Trophoblast cell (in vitro differentiated cells and primary cell): Measurements from ENCODE around the gene FAM117B.

Source experiments
- DNase-seq, 2 donors: peaks; one replicate each; pipeline ENCODE4 v3.0.0-alpha.2; 2016
- H2AFZ ChIP-seq: 2 replicates; pipeline ENCODE4 v1.6.1; 2013; ENCODE audit warnings: low read length, moderate library complexity, mild to moderate bottlenecking; ENCODE audit not compliant: insufficient read depth, poor library complexity
- H2AK5ac ChIP-seq: 2 replicates; pipeline ENCODE4 v1.6.1; 2013; ENCODE audit warnings: mild to moderate bottlenecking, low read length
- H2BK120ac ChIP-seq: 2 replicates; pipeline ENCODE4 v1.6.1; 2013; ENCODE audit warnings: low read length, mild to moderate bottlenecking, moderate library complexity; ENCODE audit not compliant: insufficient read depth, poor library complexity
- H2BK12ac ChIP-seq: 2 replicates; pipeline ENCODE4 v1.6.1; 2013; ENCODE audit warnings: mild to moderate bottlenecking, low read length, moderate library complexity
- H2BK5ac ChIP-seq: 2 replicates; pipeline ENCODE4 v1.6.1; 2013; ENCODE audit warnings: low read length, low read depth, moderate library complexity, mild to moderate bottlenecking; ENCODE audit not compliant: poor library complexity
- H3K14ac ChIP-seq: 2 replicates; pipeline ENCODE4 v1.6.1; 2013; ENCODE audit warnings: mild to moderate bottlenecking, low read length
- H3K18ac ChIP-seq: 2 replicates; pipeline ENCODE4 v1.6.1; 2013; ENCODE audit warnings: mild to moderate bottlenecking, low read length
- H3K23ac ChIP-seq: 2 replicates; pipeline ENCODE4 v1.6.1; 2013; ENCODE audit warnings: low read length
- H3K27ac ChIP-seq: 2 replicates; pipeline ENCODE4 v1.5.1; 2013; ENCODE audit warnings: low read depth, mild to moderate bottlenecking, inconsistent platforms, low read length, moderate library complexity
- H3K27me3 ChIP-seq: 2 replicates; pipeline ENCODE4 v1.6.1; 2013; ENCODE audit warnings: inconsistent platforms, mild to moderate bottlenecking, low read length, moderate library complexity; ENCODE audit not compliant: insufficient read depth
- H3K36me3 ChIP-seq, 2 experiments: 1 replicate in 1 of 2; 2 replicates in 1 of 2; pipeline ENCODE4 v1.6.1; 2013; ENCODE audit warnings: low read length in 2 of 2, mild to moderate bottlenecking in 2 of 2, moderate library complexity in 1 of 2; ENCODE audit not compliant: insufficient read depth in 2 of 2, control insufficient read depth in 1 of 2
- H3K4ac ChIP-seq: 2 replicates; pipeline ENCODE4 v1.6.1; 2013; ENCODE audit warnings: low read depth, mild to moderate bottlenecking, low read length, moderate library complexity
- H3K4me1 ChIP-seq, 2 experiments: 1 replicate in 1 of 2; 2 replicates in 1 of 2; pipeline ENCODE4 v1.6.1; 2013; ENCODE audit warnings: low read length in 2 of 2, mild to moderate bottlenecking in 2 of 2, moderate library complexity in 1 of 2; ENCODE audit not compliant: insufficient read depth in 2 of 2, control insufficient read depth in 1 of 2
- H3K4me2 ChIP-seq: 2 replicates; pipeline ENCODE4 v1.6.1; 2013; ENCODE audit warnings: inconsistent platforms, mild to moderate bottlenecking, low read length, moderate library complexity
- H3K4me3 ChIP-seq: 2 replicates; pipeline ENCODE4 v1.5.1; 2013; ENCODE audit warnings: mild to moderate bottlenecking, low read depth, low read length, inconsistent platforms
- H3K79me1 ChIP-seq: one replicate; pipeline ENCODE4 v1.6.1; 2013; ENCODE audit warnings: low read length
- H3K79me2 ChIP-seq: 2 replicates; pipeline ENCODE4 v1.6.1; 2013; ENCODE audit warnings: low read length, mild to moderate bottlenecking; ENCODE audit not compliant: control insufficient read depth, insufficient read depth, poor library complexity
- H3K9ac ChIP-seq: 2 replicates; pipeline ENCODE4 v1.6.1; 2013; ENCODE audit warnings: mild to moderate bottlenecking, low read length
- H3K9me3 ChIP-seq: 2 replicates; pipeline ENCODE4 v1.6.1; 2013; ENCODE audit warnings: low read depth, mild to moderate bottlenecking, control low read depth, inconsistent platforms, low read length; ENCODE audit not compliant: insufficient read depth
- H4K12ac ChIP-seq: 2 replicates; pipeline ENCODE4 v1.6.1; 2013; ENCODE audit warnings: low read depth, mild to moderate bottlenecking, low read length, moderate library complexity
- H4K8ac ChIP-seq: 2 replicates; pipeline ENCODE4 v1.6.1; 2013; ENCODE audit warnings: low read depth, mild to moderate bottlenecking, low read length, moderate library complexity
- H4K91ac ChIP-seq: one replicate; pipeline ENCODE4 v1.6.1; 2013; ENCODE audit warnings: low read depth, mild to moderate bottlenecking, low read length, moderate library complexity
- WGBS: extraction: QIAGEN DNeasy Blood & Tissue Kit; methylation state at CpG from one replicate; pipeline ENCODE4 v1.1.7; 2013; ENCODE audit warnings: missing lambda C conversion rate; ENCODE audit not compliant: insufficient read length, insufficient coverage; ENCODE audit errors: extremely low coverage; 5-methylcytosine and 5-hydroxymethylcytosine counted together

The FAM117B gene

DNA sequence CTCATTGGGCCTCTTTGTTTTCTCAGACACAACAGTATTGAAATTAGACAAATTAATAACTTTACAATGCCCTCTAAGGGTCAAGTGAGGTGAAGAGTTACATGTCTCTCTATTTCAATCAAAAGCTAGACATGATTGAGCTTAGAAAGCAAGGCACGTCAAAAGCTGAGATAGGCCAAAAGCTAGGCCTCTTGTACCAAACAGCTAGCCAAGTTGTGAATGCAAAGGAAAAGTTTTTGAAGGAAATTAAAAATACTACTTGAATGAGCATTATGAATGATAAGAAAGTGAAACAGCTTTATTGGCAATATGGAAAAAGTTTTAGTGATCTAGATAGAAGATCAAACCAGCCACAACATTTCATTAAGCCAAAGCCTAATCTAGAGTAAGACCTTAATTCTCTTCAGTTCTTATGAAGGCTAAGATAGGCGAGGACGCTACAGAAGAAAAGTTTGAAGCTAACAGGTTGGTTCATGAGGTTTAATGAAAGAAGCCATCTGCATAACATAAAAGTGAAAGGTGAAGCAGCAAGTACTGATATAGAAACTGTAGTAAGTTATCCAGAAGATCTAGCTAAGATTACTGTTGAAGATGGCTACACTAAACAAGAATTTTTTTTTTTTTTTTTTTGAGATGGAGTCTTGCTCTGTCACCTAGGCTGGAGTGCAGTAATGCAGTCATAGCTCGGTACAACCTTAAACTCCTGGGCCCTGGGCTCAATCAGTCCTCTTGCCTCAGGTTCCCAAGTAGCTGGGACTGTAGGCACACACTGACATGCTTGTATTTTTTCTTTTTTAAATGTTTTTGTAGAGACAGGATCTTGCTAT lies 65.5 kb downstream of the FAM117B start:
- Histone ChIP-seq H2AK5ac (no peak overlapping the region), H3K9me3 (no peaks in the 10 kb centered on the region), H3K18ac (no peak overlapping the region), H4K8ac (no peak overlapping the region), H3K36me3 (peaks cover 0 to 2% of the 10 kb centered on the region in 2 experiments), H3K4me1 (no peaks in the 10 kb centered on the region), H3K4me2 (no peak overlapping the region), H3K9ac (no peak overlapping the region), H4K91ac (no peak overlapping the region), H3K27me3 (no peaks in the 10 kb centered on the region), H4K12ac (no peak overlapping the region), H2BK120ac (no peak overlapping the region), H3K4ac (no peak overlapping the region), H3K79me1 (no peaks in the 10 kb centered on the region), H2AFZ (no peak overlapping the region), H3K4me3 (no peak overlapping the region), H3K23ac (no peak overlapping the region), H2BK12ac (no peak overlapping the region), H3K27ac (no peak overlapping the region), H3K79me2 (no peaks in the 10 kb centered on the region), H2BK5ac (no peak overlapping the region), H3K14ac (no peak overlapping the region)
- DNase-seq: no peak
- WGBS: no CpG with 5 or more reads among the region's 4 CpGs

DNA sequence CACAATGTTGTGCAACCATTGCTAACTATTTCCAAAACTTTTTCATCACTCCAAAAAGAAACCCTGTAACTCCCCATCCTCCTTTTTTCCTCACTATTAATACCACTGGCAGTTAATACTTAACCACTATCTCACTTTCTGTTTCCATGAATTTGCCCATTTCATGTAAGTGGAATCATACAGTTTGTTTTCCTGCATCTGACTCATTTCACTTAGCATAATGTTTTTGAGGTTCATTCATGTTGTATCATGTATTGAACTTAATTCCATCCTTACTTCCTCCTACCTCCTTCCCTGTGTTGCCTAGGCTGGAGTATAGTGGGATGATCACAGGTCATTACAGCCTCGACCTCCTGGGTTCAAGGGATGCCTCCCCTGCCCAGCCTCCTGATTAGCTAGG lies 68.3 kb downstream of the FAM117B start:
- no peak overlapping the region for H3K18ac ChIP-seq
- no peak overlapping the region for H2BK5ac ChIP-seq
- no CpG with 5 or more reads among the region's 1 CpG for WGBS
- no peaks in the 10 kb centered on the region for H3K9me3 ChIP-seq
- H3K23ac ChIP-seq: no peak overlapping the region
- no peak for DNase-seq
- H2AFZ ChIP-seq: no peak overlapping the region
- no peaks in the 10 kb centered on the region for H3K79me1 ChIP-seq
- H3K4me1 ChIP-seq: no peaks in the 10 kb centered on the region
- no peak overlapping the region for H4K12ac ChIP-seq
- H2AK5ac ChIP-seq: no peak overlapping the region
- no peak overlapping the region for H2BK12ac ChIP-seq
- H3K9ac ChIP-seq: no peak overlapping the region
- H2BK120ac ChIP-seq: no peak overlapping the region
- no peak overlapping the region for H3K4me2 ChIP-seq
- no peaks in the 10 kb centered on the region for H3K79me2 ChIP-seq
- no peak overlapping the region for H3K4me3 ChIP-seq
- no peak overlapping the region for H3K4ac ChIP-seq
- H3K36me3 ChIP-seq: no peaks in the 10 kb centered on the region
- H3K27me3 ChIP-seq: no peaks in the 10 kb centered on the region
- no peak overlapping the region for H4K91ac ChIP-seq
- no peak overlapping the region for H4K8ac ChIP-seq
- no peak overlapping the region for H3K27ac ChIP-seq
- no peak overlapping the region for H3K14ac ChIP-seq

DNA sequence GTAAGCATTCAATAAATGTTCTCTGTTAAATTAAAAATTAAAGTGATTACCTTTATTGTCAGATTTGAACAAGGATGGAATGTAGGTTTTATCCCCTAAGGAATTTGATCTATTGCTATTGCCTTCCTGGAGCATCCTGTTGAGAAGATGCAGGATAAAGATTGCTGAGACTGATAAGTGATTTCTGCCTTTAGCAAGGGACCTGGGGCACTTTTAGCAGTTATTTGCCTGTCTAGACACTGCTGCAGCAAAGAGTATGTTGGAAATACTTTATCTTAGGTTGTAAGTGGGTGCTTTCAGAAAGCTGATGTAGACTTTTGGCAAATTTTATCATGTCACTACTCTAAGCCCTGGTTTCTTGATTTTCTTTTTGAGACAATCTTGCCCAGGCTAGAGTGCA lies 69.5 kb downstream of the FAM117B start:
- Histone ChIP-seq H3K4me2 (no peak overlapping the region), H2AFZ (no peak overlapping the region), H3K4me3 (no peak overlapping the region), H3K9ac (no peak overlapping the region), H2BK5ac (no peak overlapping the region), H3K14ac (no peak overlapping the region), H3K18ac (no peak overlapping the region), H3K9me3 (no peaks in the 10 kb centered on the region), H2AK5ac (no peak overlapping the region), H4K91ac (no peak overlapping the region), H3K36me3 (no peaks in the 10 kb centered on the region), H3K79me1 (no peaks in the 10 kb centered on the region), H3K4ac (no peak overlapping the region), H3K27me3 (no peaks in the 10 kb centered on the region), H2BK120ac (no peak overlapping the region), H4K12ac (no peak overlapping the region), H3K79me2 (no peaks in the 10 kb centered on the region), H3K27ac (no peak overlapping the region), H3K4me1 (no peaks in the 10 kb centered on the region), H4K8ac (no peak overlapping the region), H2BK12ac (no peak overlapping the region), H3K23ac (no peak overlapping the region)
- DNase-seq: no peak

DNA sequence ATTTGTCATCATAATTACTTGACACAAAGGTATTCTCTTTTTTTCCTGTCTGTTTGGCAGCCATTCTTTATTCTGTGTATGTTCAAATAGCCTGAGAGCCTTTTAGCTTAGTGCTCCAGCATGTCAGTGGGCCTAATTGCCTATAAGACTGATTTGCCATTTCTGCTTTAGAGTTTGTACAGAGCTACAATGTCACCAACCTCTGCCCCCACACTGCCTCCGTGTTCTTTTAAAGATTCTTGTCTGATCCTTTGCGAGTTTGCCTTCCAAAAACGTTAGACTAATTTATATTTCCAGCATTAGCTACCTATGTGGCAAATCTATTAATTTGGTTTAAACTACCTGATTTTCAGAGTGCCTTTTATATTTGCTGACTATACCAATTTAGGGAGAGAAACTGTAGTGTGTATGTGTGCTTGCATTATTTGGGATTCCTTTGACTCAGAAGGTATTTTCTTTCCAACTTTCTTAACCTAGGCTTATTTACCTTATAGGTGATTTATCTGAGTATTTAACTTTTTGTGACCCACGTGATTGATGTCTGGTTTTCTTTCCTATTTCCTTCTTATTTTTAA lies 70.8 kb downstream of the FAM117B start:
- no peak overlapping the region for H3K18ac ChIP-seq
- no peaks in the 10 kb centered on the region for H3K36me3 ChIP-seq
- no peak overlapping the region for H2AK5ac ChIP-seq
- no peak overlapping the region for H3K27ac ChIP-seq
- H2BK120ac ChIP-seq: no peak overlapping the region
- no peaks in the 10 kb centered on the region for H3K27me3 ChIP-seq
- WGBS: no CpG with 5 or more reads among the region's 4 CpGs
- H2BK5ac ChIP-seq: no peak overlapping the region
- H3K9me3 ChIP-seq: no peaks in the 10 kb centered on the region
- H3K4me2 ChIP-seq: no peak overlapping the region
- H3K9ac ChIP-seq: no peak overlapping the region
- H4K8ac ChIP-seq: no peak overlapping the region
- no peaks in the 10 kb centered on the region for H3K79me2 ChIP-seq
- no peak overlapping the region for H2BK12ac ChIP-seq
- no peak overlapping the region for H3K14ac ChIP-seq
- no peak overlapping the region for H2AFZ ChIP-seq
- no peak for DNase-seq
- H4K91ac ChIP-seq: no peak overlapping the region
- H3K4ac ChIP-seq: no peak overlapping the region
- no peak overlapping the region for H4K12ac ChIP-seq
- H3K4me3 ChIP-seq: no peak overlapping the region
- H3K79me1 ChIP-seq: no peaks in the 10 kb centered on the region
- H3K4me1 ChIP-seq: no peaks in the 10 kb centered on the region
- H3K23ac ChIP-seq: no peak overlapping the region
